AG04450 (cell line): ENCODE results near the gene CHCHD4. TPM values are rescaled to one million over a fixed set of nuclear protein-coding genes. Genes with fewer than 3 reads are reported as not detected.
A peak's percentile ranks its signal among the peaks of the same experiment; 100 is the strongest.

Experiments used
- CTCF ChIA-PET: fragments of 300-600, 350-600 bp; formaldehyde crosslinking; extraction: SDS; loops from one replicate; lab custom pipeline; 2022; ENCODE audit warnings: antibody characterized with exemption, inconsistent platforms; lab: Charles Lee
- POLR2A ChIA-PET: fragments of 350-600 bp; formaldehyde crosslinking; extraction: SDS; loops from one replicate; lab custom pipeline; 2021; ENCODE audit warnings: antibody characterized with exemption, inconsistent platforms; lab: Yijun Ruan, JAX
- DNase-seq: peaks from one replicate; pipeline ENCODE4 v3.0.0-alpha.2; 2011; ENCODE audit warnings: low read depth, low spot score
- H3K27ac ChIP-seq: one replicate; pipeline ENCODE4 v1.5.1; 2012; ENCODE audit warnings: low read depth, low read length, control low read depth
- H3K27me3 ChIP-seq: one replicate; pipeline ENCODE4 v1.6.0; 2012; ENCODE audit warnings: low read length; ENCODE audit not compliant: control insufficient read depth, insufficient read depth
- H3K4me3 ChIP-seq: 2 replicates; pipeline ENCODE4 v1.5.1; 2011; ENCODE audit warnings: mild to moderate bottlenecking, low read depth, low read length, control low read depth
- H3K9me3 ChIP-seq: 2 replicates; pipeline ENCODE4 v1.5.1; 2012; ENCODE audit warnings: low read length; ENCODE audit not compliant: control insufficient read depth, insufficient read depth
- CTCF ChIP-seq: IDR thresholded peaks from 2 replicates; pipeline ENCODE4 v1.5.1; 2011; ENCODE audit warnings: low read depth, low read length, control low read depth, inconsistent platforms
- polyA plus RNA-seq: library from polyadenylated mRNA; depleted of rRNA; stranded (reverse); fragments of >200 nt; gene quantifications from 2 replicates; pipeline ENCODE4 v1.2.3, GENCODE V29; 2011

The CHCHD4 gene
- polyA plus RNA-seq, 1 experiment, result 11.4 TPM

- no peaks in the 10 kb centered on the region for H3K9me3 ChIP-seq
- H3K27me3 ChIP-seq, result no peaks in the 10 kb centered on the region
- ChIA-PET CTCF (no interaction called here), POLR2A (interaction anchor here (1.2 to 5.7 kb wide), 2 partner anchors 16 to 38 kb away, joined by 3 to 50 read pairs; partner anchors contain the start of genes CHCHD4, LSM3 and TMEM43)
- DNase-seq, result no peak
- TF ChIP-seq CTCF, result no peak
- H3K4me3 ChIP-seq, result no peak overlapping the region
- H3K27ac ChIP-seq, result no peak overlapping the region
Measured at GRCh38 chr3:14141144-14141543, 16.5 kb upstream of the CHCHD4 start.

GRCh38 chr3:14140668-14141067 is 16.0 kb upstream of the CHCHD4 start:
- CTCF ChIA-PET, result no interaction called here
- H3K27ac ChIP-seq, result peak overlapping the region; percentile 2
- POLR2A ChIA-PET, result interaction anchor here (1.2 to 5.7 kb wide), 2 partner anchors 15 to 38 kb away, joined by 3 to 50 read pairs; partner anchors contain the start of genes CHCHD4, LSM3 and TMEM43
- no peak overlapping the region for H3K4me3 ChIP-seq
- no peak for DNase-seq
- TF ChIP-seq CTCF, result no peak
- no peaks in the 10 kb centered on the region for H3K9me3 ChIP-seq
- H3K27me3 ChIP-seq, result no peaks in the 10 kb centered on the region

- DNase-seq, result no peak
- Histone ChIP-seq H3K27me3 (no peaks in the 10 kb centered on the region), H3K9me3 (no peaks in the 10 kb centered on the region), H3K27ac (no peak overlapping the region), H3K4me3 (no peak overlapping the region)
- ChIA-PET POLR2A (interaction anchor here (2.8 kb wide), 1 partner anchor 14 kb away, joined by 18 read pairs; the partner anchor contains the start of genes CHCHD4 and TMEM43), CTCF (no interaction called here)
- no peak for TF ChIP-seq CTCF
Measured at GRCh38 chr3:14139771-14140170, 15.1 kb upstream of the CHCHD4 start.

GRCh38 chr3:14138878-14139655 is 14.4 kb upstream of the CHCHD4 start:
- POLR2A ChIA-PET, result interaction anchor here (2.8 kb wide), 1 partner anchor 14 kb away, joined by 18 read pairs; the partner anchor contains the start of genes CHCHD4 and TMEM43
- TF ChIP-seq CTCF, result no peak
- CTCF ChIA-PET, result interaction anchor here (1.4 kb wide), 1 partner anchor 13 kb away, joined by 3 read pairs; no protein-coding TSS in a partner anchor

More at GRCh38 chr3:14138878-14139655, 14.4 kb upstream of the CHCHD4 start:
- H3K9me3 ChIP-seq, result no peaks in the 10 kb centered on the region
- DNase-seq, result no peak
- no peaks in the 10 kb centered on the region for H3K27me3 ChIP-seq
- H3K4me3 ChIP-seq, result no peak overlapping the region
- H3K27ac ChIP-seq, result no peak overlapping the region
